A673 (cell line): Measurements from ENCODE around the gene SUMO2. TPM values are rescaled to one million over a fixed set of nuclear protein-coding genes. Genes with fewer than 3 reads are reported as not detected.

Experiments
- BruUV-seq: library from RNA; stranded (reverse); fragments of 400-500 nt; replicated peaks from 2 replicates; lab custom pipeline; 2021; lab: Mats Ljungman, UMichigan
- CTCF ChIA-PET: fragments of 300-600 bp; sonication (Branson Sonifier 250); formaldehyde crosslinking; loops from one replicate; lab custom pipeline; 2022; ENCODE audit warnings: antibody characterized with exemption; lab: Charles Lee
- POLR2A ChIA-PET: fragments of 300-600 bp; sonication (Branson Sonifier 250); formaldehyde crosslinking; loops from one replicate; lab custom pipeline; 2022; ENCODE audit warnings: antibody characterized with exemption; ENCODE audit not compliant: low non-redundant PET; lab: Charles Lee
- DNase-seq: peaks from one replicate; pipeline ENCODE4 v3.0.0-alpha.2; 2015; ENCODE audit warnings: low spot score
- H3K27ac ChIP-seq: fragments of 200-600 bp; sonication (generic); 2 replicates; pipeline ENCODE4 v1.5.1; 2016; ENCODE audit warnings: mixed run types, low read depth, mild to moderate bottlenecking, mixed read lengths, antibody characterized with exemption, low read length; ENCODE audit not compliant: poor library complexity, severe bottlenecking
- H3K27me3 ChIP-seq: fragments of 200-600 bp; sonication (generic); replicated peaks from 2 replicates; pipeline ENCODE4 v1.6.1; 2017; ENCODE audit warnings: mixed run types, low read depth, mild to moderate bottlenecking, mixed read lengths, antibody characterized with exemption, low read length; ENCODE audit not compliant: insufficient read depth, poor library complexity
- H3K36me3 ChIP-seq: fragments of 200-600 bp; sonication (generic); 2 replicates; pipeline ENCODE4 v1.6.1; 2016; ENCODE audit warnings: mixed run types, mild to moderate bottlenecking, mixed read lengths, antibody characterized with exemption, low read length; ENCODE audit not compliant: insufficient read depth, poor library complexity, severe bottlenecking
- H3K4me1 ChIP-seq: fragments of 200-600 bp; sonication (generic); 2 replicates; pipeline ENCODE4 v1.6.1; 2017; ENCODE audit warnings: mixed run types, mild to moderate bottlenecking, mixed read lengths, antibody characterized with exemption, low read length; ENCODE audit not compliant: insufficient read depth, poor library complexity, severe bottlenecking
- H3K4me3 ChIP-seq: fragments of 200-600 bp; sonication (generic); 2 replicates; pipeline ENCODE4 v1.5.1; 2016; ENCODE audit warnings: low read depth, mixed run types, mild to moderate bottlenecking, mixed read lengths, low read length; ENCODE audit not compliant: poor library complexity, severe bottlenecking
- H3K9me3 ChIP-seq: fragments of 200-600 bp; sonication (generic); 2 replicates; pipeline ENCODE4 v1.6.1; 2016; ENCODE audit warnings: mixed run types, low read depth, mild to moderate bottlenecking, mixed read lengths, antibody characterized with exemption, low read length; ENCODE audit not compliant: poor library complexity, severe bottlenecking
- EZH2 ChIP-seq: fragments of 200-600 bp; sonication (generic); IDR thresholded peaks from 2 replicates; pipeline ENCODE4 v1.6.1; 2017; ENCODE audit warnings: borderline replicate concordance, low read depth, mild to moderate bottlenecking, mixed read lengths, antibody characterized with exemption, low read length; ENCODE audit not compliant: poor library complexity, severe bottlenecking
- intact Hi-C: fragments of 100-400 bp; cut with micrococcal nuclease; formaldehyde crosslinking; loops from one replicate; pipeline ENCODE4 v1.10.0; 2022; ENCODE audit not compliant: unreplicated experiment
- total RNA-seq: library from RNA; stranded (reverse); gene quantifications from 2 replicates; pipeline ENCODE4 v1.2.3, GENCODE V29; 2021
- TF ChIP-seq, protein P1 (sequence below): fragments of 300-800, 200-600 bp; sonication (generic); conservative IDR thresholded peaks from 2 replicates; pipeline ENCODE4 v1.5.1; 2017; ENCODE audit warnings: low read depth, mild to moderate bottlenecking, antibody characterized with exemption, low read length, moderate library complexity, mixed read lengths

The SUMO2 gene
- total RNA-seq, 1 experiment from 2014 or later, result 703 TPM

GRCh38 chr17:75126954-75127353 lies 55.8 kb downstream of the SUMO2 start:
- H3K4me3 ChIP-seq, result no peak overlapping the region
- no peak overlapping the region for H3K27ac ChIP-seq
- H3K27me3 ChIP-seq, result no peaks in the 10 kb centered on the region
- no TSS peak for BruUV-seq
- CTCF ChIA-PET, result no interaction called here
- intact Hi-C loops, result no loop called here
- H3K9me3 ChIP-seq, result no peaks in the 10 kb centered on the region
- DNase-seq, result no peak
- TF ChIP-seq, protein P1, sequence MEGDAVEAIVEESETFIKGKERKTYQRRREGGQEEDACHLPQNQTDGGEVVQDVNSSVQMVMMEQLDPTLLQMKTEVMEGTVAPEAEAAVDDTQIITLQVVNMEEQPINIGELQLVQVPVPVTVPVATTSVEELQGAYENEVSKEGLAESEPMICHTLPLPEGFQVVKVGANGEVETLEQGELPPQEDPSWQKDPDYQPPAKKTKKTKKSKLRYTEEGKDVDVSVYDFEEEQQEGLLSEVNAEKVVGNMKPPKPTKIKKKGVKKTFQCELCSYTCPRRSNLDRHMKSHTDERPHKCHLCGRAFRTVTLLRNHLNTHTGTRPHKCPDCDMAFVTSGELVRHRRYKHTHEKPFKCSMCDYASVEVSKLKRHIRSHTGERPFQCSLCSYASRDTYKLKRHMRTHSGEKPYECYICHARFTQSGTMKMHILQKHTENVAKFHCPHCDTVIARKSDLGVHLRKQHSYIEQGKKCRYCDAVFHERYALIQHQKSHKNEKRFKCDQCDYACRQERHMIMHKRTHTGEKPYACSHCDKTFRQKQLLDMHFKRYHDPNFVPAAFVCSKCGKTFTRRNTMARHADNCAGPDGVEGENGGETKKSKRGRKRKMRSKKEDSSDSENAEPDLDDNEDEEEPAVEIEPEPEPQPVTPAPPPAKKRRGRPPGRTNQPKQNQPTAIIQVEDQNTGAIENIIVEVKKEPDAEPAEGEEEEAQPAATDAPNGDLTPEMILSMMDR, result no peak
- TF ChIP-seq EZH2, result no peak
- peaks cover 11% of the 10 kb centered on the region for H3K4me1 ChIP-seq
- POLR2A ChIA-PET, result interaction anchor here (0.6 kb wide), 1 partner anchor 120 kb away, joined by 3 read pairs; no protein-coding TSS in a partner anchor
- H3K36me3 ChIP-seq, result peaks cover 9% of the 10 kb centered on the region

- CTCF ChIA-PET, result no interaction called here
- TF ChIP-seq, protein P1, result no peak
- TF ChIP-seq EZH2, result no peak
- no peaks in the 10 kb centered on the region for H3K9me3 ChIP-seq
- peaks cover 9% of the 10 kb centered on the region for H3K36me3 ChIP-seq
- no peak overlapping the region for H3K4me3 ChIP-seq
- no TSS peak for BruUV-seq
- no peak for DNase-seq
- POLR2A ChIA-PET, result interaction anchor here (0.5 kb wide), 1 partner anchor 8 kb away, joined by 5 read pairs; no protein-coding TSS in a partner anchor
- H3K27me3 ChIP-seq, result no peaks in the 10 kb centered on the region
- H3K27ac ChIP-seq, result no peak overlapping the region
- H3K4me1 ChIP-seq, result peaks cover 7% of the 10 kb centered on the region
- intact Hi-C loops, result no loop called here
Measured at GRCh38 chr17:75125984-75126383, 56.8 kb downstream of the SUMO2 start.

DNA sequence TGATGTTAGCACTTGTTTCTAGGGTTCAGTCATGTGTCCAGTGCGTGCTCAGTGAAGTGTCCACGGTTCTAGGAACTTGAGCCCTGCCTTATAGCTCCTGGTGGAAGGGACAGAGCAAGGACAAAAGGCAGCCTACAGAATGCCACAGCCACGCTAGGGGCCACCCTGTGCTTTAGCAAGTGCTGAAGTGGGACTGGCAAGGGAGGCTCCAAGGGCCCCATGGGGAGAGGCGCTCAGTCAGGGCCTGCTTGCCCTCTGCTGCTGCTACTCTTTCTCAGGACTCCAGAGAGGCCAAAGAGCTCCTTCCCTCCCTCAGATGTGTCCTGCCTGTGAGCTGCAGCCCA lies 58.0 kb downstream of the SUMO2 start:
- H3K4me3 ChIP-seq, result no peak overlapping the region
- peaks cover 5% of the 10 kb centered on the region for H3K36me3 ChIP-seq
- no peaks in the 10 kb centered on the region for H3K4me1 ChIP-seq
- no peaks in the 10 kb centered on the region for H3K27me3 ChIP-seq
- no peak overlapping the region for H3K27ac ChIP-seq
- TF ChIP-seq, protein P1, result no peak
- no peak for TF ChIP-seq EZH2
- no peaks in the 10 kb centered on the region for H3K9me3 ChIP-seq
- DNase-seq, result no peak
- intact Hi-C loops, result no loop called here
- POLR2A ChIA-PET, result no interaction called here
- BruUV-seq, result no TSS peak
- CTCF ChIA-PET, result no interaction called here
